ENCODE data around the gene DNAH12.
"Not testable (repeated sequence)": the region's sequence is repeated elsewhere in the genome, so short reads cannot be mapped to it uniquely, and the experiment has no call there.

The DNAH12 gene

DNA sequence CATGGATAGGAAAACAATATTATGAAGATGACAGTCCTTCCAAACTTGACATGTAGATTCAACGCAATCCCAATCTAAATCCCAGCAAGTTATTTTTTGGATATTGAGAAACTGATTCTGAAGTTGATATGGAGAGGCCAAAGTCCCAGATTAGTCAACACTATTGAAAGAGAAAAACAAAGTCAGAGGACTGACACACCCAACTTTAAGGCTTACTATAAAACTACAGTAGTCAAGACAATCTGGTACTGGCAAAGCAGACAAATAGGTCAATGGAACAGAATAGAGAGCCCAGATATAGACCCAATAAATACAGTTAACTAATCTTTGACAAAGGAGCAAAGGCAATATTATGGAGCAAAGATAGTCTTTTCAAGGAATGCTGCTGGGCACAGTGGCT lies 132.4 kb downstream of the DNAH12 start:
- DNase-seq (ENCODE audit: low spot score): no peak

DNA sequence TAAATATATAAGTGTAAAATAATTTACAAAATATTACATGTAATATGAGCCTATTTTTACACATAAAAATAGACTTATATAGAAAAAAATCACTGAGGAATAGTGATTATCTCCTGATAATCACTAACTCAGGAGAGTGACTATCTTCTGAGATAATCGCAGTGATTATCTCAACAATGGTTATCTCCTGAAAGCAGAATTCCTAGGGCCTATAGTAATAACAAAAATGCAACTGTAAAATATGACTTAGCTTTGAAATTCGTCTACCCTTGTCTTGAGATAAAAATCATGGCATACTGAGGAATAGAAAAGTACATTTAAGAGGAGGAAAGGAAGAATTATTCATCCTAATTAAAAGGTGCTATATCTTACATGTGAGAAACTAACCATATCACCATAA lies 134.7 kb downstream of the DNAH12 start:
- no peak for DNase-seq (ENCODE audit: low spot score)

DNA sequence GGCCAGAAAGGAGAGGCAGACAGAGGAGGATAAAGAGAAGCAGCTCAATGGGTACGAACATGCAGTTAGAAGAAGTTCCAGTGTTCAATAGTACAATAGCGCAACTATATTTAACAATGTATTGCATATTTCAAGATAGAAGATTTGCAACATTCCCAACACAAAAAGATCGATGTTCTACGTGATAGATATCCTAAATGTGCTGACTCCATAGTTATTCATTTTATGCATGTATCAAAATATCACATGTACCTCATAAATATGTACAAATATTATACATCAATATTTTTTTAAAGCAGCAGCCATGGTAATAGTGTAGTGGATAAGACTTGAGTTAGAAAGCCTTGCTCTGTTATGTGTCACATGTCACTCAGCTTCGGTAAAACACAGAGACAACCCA lies 141.5 kb downstream of the DNAH12 start:
- DNase-seq (ENCODE audit: low spot score): no peak

DNA sequence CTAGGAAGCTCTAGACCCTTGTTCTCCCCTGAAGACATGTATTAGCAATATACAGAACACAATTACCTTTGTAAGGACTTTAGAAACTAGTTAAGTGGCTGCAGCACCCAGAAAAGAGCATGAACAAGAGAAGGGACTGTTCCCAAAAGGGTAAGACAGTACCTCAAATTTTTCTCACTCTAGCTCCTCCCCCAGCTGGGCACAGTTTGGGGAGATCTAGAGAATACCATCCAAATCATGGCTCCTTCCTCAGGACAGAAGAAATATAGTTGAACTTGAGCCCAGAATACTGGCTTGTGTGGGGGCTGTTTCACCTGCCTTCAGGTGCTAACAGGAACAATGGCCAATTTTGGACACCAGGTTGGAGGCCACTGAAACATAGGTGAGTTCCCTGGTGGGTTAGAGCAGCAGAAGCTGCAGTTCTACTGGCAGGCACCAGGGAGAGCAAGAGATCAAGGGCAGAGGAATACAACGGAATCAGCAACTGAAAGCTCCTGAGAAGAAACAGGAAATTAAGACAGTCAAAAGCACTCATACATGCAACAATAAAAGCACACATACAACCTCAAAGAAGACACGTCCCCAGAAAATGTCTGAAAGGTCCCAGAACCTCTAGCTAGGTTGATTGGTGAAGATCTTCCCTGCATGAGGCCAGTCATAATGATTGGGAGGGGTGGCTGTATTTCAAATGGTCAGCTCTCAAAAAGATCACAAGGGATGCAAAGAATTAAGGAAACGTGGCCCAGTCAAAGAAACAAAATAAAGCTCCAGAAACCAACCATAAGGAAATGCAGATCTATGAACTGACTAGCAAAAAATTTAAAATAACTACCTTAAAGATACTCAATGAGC lies 146.7 kb downstream of the DNAH12 start:
- DNase-seq (ENCODE audit: low spot score): peak; percentile 65

DNA sequence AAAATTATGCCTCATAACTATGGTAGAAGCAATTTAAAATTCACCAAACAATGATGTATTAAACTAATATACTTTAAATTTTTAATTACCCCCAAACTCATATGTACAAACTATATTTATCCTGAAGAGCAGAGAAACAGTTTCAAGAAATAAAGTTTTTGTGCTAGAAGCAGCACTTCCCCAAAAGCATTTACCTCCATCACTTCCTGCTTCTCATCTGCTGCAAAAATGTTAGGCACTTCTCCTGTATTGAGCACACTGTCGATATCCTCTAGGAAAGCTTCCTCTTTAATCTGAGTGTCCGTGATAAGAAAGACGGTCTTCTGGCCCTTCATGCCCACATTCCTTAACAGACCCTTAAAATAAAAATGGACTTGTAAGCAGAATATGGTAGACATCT lies 150.2 kb downstream of the DNAH12 start:
- no peak for DNase-seq (ENCODE audit: low spot score)

DNA sequence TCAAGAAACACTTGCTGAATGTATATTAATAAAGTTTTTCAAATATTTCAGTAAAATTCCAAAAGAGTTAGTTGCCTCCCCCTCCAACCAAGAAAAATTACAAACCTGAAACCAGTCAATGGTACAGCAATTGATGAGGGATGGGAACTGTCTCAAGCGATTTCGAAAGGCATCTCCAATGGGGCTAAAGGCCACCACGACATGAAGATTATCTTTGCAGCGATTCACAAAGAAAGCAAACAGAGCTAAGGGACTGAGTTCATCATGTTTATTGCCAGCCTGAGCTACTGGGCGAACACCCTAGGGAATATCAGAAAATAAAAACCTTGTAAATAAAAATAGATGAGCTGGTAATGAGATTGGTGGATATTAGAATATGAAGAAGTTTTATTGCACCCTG lies 152.4 kb downstream of the DNAH12 start:
- no peak for DNase-seq (ENCODE audit: low spot score)

DNA sequence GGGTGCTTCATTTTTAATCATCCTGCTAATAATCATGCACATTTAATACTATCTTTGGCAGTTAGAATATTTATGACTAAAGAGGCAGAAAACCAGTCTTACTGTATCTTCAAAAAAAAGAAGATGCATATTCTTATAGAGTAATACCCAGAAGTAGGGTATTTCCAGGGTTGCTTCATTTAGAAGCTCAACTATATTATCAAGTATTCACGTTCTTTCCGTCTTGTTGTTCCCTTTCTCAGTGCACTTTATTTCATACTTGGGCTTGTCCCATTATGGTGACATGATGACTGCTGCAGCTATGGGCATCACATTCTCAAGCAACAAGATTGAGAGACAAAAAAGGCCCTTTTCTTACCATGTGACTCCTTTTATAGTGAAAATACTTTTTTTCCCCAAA lies 154.9 kb downstream of the DNAH12 start:
- no peak for DNase-seq (ENCODE audit: low spot score)

DNA sequence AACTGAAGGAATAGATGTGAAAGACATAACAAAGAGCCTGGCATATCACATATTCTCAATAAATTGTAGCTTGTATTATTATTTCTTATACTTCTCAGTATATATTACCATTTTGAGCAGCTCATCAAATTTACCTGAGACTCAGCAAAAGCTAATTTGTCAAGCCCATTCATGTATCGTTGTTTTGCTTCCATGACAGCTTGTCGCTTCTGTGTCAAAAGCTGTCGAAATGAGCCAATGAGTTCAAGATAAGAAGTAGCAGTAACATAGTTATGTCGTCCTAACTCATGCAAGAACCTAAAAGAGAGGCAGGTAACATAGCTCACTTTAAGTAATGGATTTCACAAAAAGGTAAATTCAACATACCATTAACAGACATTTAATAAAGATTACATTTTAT lies 157.8 kb downstream of the DNAH12 start:
- DNase-seq (ENCODE audit: low spot score): no peak

DNA sequence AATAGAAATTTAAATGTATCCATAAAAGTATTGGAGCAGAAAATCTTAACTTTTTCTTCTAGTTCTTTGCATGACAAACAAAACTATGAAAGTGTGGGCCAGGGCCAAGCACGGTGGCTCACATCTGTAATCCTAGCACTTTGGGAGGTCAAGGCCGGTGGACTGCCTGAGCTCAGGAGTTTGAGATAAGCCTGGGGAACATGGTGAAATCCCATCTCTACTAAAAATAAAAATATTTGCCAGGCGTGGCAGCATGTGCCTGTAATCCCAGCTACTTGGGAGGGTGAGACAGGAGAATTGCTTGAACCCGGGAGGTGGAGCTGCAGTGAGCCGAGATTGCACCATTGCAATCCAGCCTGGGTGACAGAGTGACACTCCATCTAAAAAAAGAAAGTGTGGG lies 158.6 kb downstream of the DNAH12 start:
- no peak for DNase-seq (ENCODE audit: low spot score)

DNA sequence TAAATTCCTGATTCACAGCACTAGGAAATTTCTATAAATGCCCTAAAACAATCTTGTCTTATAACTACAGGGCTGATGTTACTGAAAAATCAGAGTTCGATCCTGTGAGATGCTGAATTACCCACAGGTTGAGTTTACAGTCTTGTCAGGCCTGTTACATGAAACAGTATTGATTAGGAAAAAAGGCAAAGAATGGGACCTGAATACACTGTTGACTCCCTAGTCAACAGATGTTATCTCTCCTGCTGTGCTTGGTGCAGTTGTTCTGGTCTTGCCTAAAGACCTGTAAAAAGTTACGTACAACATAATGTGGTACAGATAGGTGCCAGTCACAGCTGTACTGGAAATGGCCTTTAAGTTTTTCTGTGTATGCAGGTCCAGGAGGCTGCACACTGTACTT lies 160.3 kb downstream of the DNAH12 start:
- DNase-seq (ENCODE audit: low spot score): no peak

DNA sequence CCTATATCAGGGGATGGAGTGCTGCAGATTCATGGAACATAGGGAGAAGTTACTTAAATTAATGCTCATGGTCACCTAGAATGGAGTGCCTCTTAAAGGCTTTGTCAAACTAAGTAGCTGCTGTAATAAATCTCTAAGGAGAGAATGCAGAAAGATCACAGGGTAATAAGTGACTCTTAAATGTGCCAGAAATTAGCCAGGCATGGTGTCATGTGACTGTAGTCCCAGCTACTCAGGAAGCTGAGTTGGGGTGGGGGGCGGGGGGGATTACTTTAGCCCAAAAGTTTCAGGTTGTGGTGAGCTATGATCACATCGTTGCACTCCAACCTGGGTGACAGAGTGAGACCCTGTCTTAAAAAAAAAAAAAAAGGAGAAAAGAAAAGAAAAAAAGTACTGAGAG lies 160.7 kb downstream of the DNAH12 start:
- no peak for DNase-seq (ENCODE audit: low spot score)

DNA sequence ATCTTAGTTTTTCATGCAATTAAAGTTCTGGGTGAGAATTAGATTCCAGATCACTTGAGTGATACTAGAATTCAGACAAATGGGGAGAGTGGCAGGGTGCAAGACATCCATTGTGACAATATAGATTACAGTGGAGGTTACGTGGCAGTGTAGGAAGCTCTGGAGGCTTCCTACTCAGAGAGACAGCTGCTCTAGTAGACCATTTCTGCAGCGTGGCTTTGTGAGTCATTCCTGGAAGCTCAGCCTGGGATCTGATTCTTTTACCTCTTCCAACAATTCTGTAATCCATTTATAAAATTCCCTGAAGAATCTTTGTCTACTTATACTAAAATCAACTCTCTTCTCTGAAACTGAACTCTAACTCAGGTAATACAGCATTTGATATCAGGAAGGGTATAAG lies 161.2 kb downstream of the DNAH12 start:
- no peak for DNase-seq (ENCODE audit: low spot score)

DNA sequence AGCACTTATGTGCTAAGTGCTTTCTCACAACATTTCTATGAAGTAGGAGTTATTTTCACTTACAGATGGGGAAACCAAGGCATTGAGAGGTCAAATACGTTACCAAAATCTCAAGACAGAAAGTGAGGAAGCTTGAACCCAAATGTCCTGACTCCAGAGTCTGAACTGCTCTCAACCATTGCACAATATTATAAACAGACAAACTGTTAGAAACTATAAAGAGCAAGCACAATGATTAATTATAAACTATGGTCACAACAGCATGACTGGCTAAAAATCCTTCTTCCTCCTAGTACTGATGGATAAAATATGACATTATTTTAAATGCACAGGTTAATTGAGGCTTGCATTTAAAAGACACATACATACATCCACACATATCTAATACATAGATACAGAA lies 173.8 kb downstream of the DNAH12 start:
- DNase-seq (ENCODE audit: low spot score): no peak

DNA sequence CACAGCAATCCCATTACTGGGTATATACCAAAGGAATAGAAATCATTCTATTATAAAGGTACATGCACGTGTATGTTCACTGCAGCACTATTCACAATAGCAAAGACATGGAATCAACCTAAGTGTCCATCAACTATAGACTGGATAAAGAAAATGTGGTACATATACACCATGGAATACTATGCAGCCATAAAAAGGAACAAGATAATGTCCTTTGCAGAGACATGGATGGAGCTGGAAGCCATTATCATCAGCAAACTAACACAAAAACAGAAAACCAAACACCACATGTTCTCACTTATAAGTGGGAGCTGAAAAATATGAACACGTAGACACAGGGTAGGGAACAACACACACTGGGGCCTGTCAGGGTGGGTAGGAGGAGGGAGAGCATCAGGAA lies 179.1 kb downstream of the DNAH12 start:
- not testable (repeated sequence) for DNase-seq (ENCODE audit: low spot score)

DNA sequence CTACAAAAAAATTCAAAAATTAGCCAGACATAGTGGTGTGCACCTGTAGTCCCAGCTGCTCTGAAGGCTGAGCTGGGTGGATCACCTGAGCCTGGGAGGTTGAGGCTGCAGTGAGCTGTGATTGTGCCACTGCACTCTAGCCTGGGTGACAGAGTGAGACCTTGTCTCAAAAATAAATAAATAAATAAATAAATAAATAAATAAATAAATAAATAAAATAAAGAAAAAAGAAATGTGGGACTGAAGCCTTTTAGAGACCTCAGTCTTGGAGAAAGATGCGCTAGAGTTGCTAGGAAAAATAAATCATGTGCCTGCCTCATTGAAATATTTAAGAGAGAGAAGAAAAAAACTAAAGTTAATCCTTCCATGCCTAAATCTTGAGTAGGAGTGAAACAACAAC lies 187.9 kb downstream of the DNAH12 start:
- not testable (repeated sequence) for DNase-seq (ENCODE audit: low spot score)

DNA sequence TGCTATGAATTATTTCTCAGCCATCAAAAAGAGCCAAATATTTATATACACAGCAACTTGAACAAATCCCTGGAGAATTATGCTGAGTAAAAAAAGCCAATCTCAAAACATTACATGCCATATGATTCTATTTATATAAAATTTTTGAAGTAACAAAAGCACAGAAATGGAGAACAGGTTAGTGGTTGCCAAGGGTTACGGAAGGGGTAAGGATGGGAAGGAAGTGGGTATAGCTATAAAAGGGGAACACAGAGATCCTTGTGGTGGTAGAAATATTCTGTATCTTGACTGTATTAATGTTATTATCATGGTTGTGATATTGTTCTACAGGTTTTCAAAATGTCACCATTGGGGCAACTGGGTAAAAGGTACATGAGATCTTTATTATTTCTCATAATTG lies 189.4 kb downstream of the DNAH12 start:
- no peak for DNase-seq (ENCODE audit: low spot score)

DNA sequence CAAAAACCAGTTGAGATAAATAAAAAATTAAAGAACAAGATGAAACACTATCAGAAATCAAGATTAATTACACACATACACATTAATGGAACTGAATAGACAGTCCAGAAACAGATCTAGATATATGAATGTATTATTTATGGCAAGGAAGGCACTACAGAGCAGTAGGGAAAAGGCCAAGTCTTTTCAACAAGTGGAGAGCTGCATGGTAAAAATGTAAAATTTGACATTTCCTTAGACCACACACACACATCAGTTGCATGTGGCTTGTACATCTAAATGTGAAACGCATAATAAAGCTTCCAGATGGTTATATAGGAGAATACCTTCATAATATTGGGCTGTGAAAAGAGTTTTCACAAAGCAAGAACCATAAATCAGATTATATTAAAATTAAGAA lies 193.9 kb downstream of the DNAH12 start:
- DNase-seq (ENCODE audit: low spot score): no peak

DNA sequence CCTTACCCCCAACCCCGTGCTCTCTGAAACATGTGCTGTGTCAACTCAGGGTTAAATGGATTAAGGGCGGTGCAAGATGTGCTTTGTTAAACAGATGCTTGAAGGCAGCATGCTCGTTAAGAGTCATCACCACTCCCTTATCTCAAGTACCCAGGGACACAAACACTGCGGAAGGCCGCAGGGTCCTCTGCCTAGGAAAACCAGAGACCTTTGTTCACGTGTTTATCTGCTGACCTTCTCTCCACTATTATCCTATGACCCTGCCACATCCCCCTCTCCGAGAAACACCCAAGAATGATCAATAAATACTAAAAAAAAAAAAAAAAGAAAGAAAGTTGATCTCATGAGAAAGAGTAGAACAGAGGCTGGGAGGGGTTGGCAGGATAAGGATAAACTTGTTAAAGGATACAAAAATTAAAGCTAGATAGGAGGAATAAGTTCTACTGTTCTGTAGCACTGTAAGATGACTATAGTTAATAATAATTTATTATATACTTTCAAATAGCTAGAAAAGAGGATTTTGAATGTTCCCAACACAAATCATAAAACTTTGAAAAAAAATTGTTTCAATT lies 205.0 kb downstream of the DNAH12 start:
- DNase-seq (ENCODE audit: low spot score): not testable (repeated sequence)

DNA sequence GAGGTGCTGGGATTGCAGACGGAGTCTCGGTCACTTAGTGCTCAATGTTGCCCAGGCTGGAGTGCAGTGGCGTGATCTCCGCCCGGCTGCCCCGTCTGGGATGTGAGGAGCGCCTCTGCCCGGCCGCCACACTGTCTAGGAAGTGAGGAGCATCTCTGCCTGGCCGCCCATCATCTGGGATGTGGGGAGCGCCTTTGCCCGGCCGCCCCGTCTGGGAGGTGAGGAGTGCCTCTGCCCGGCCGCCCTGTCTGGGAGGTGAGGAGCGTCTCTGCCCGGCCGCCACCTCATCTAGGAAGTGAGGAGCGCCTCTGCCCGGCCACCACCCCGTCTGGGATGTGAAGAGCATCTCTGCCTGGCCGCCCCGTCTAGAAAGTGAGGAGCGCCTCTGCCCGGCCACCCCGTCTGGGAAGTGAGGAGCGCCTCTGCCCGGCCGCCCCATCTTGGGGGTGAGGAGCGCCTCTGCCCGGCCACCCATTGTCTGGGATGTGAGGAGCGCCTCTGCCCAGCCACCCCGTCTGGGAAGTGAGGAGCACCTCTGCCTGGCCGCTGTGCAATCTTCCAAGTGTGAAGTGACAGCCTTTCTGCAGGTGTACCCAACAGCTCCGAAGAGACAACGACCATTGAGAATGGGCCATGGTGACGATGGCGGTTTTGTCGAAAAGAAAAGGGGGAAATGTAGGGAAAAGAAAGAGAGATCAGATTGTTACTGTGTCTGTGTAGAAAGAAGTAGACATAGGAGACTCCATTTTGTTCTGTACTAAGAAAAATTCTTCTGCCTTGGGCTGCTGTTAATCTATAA lies 205.7 kb downstream of the DNAH12 start:
- not testable (repeated sequence) for DNase-seq (ENCODE audit: low spot score)

DNA sequence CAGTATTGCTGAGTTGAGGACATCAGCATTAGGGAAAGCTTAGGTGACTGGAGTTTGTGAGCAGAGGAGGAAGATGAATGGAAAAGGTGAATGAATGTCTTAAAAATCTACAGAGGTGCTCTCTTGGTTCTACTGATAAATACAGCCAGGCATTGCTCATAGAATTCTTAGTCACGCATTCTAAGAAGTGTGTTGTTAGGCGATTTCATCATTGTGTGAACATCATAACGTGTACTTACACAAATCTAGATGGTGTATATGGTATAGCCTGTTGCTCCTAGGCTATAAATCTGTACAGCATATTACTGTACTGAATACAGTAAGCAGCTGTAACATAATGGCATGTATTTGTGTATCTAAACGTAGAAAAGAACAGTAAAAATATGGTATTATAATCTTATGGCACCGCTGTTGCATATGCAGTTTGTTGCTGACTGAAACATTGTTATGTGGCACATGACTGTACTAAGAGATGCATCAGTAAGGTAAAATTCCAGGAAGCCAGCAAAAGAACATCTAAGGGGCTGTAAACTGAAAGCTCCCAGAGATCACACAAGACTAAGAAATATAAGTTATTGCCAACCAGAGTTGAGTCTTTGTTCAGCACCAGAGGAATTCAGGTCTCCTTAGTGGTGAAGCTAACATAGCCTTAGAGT lies 208.7 kb downstream of the DNAH12 start:
- DNase-seq (ENCODE audit: low spot score): no peak

DNA sequence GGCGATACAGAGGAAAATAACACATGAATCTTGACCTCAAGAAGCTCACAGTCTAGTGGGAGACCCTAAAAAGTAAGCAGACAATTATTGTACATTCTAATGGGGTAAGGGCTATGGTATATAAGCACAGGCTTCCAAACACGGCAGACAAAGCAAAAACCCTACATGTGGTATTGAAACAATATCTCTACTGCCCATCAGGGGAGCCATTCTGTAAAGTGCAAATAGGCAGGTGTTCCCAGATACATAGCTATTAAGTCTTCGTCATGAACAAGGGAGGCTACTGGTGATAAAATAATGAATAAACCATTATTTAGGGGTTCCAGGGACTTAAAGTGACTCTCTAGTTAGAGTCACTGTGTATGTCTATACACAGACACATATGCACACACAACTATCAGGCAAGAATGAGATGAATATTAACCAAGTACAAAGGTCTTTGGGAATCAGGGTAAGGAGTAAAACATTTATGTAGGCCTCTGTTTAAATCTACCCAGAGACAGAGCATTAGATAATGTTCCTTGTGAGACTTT lies 213.0 kb downstream of the DNAH12 start:
- DNase-seq (ENCODE audit: low spot score): no peak

DNA sequence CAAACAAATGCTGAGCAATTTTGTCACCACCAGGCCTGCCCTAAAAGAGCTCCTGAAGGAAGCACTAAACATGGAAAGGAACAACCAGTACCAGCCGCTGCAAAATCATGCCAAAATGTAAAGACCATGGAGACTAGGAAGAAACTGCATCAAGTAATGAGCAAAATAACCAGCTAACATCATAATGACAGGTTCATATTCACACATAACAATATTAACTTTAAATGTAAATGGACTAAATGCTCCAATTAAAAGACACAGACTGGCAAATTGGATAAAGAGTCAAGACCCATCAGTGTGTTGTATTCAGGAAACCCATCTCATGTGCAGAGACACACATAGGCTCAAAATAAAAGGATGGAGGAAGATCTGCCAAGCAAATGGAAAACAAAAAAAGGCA lies 217.6 kb downstream of the DNAH12 start:
- not testable (repeated sequence) for DNase-seq (ENCODE audit: low spot score)
